Liver (tissue), 3 donors: ENCODE results near the gene TATDN3.

Source experiments
- ATF3 ChIP-seq: IDR thresholded peaks from 2 replicates; pipeline ENCODE4 v1.6.1; 2016; ENCODE audit warnings: antibody characterized with exemption
- SP1 ChIP-seq: IDR thresholded peaks from 2 replicates; pipeline ENCODE4 v1.6.1; 2018; ENCODE audit warnings: antibody characterized with exemption, mild to moderate bottlenecking
- TF ChIP-seq, protein P1 (sequence below): IDR thresholded peaks from 2 replicates; pipeline ENCODE4 v1.6.1; 2016; ENCODE audit warnings: antibody characterized with exemption
- TF ChIP-seq, protein P2 (sequence below): fragments of 150-350 bp; IDR thresholded peaks from 2 replicates; pipeline ENCODE4 v1.5.1; 2017; ENCODE audit warnings: improper control_type of control experiment, low read depth, low read length; ENCODE audit not compliant: missing input control
- donor health status: healthy.
- donor health status: healthy.

DNA sequence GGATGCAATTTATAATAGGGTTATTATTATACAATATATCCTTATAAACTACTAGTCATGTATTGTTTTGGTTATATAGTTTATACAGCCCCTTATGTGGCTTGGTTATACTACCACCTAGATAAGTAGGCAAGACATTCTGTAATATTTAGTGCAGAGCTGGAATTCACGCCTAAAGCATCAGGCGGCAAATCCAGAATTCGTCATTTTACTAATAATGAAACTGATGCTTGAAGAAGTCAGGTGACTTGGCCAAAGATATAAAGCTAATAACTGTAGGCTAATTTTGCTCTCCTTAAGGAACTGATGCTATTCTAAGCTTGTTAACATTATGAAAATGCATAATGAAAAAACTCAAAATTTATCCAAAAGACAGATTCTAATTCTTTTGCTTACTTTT is 10.9 kb upstream of the TATDN3 start:
- TF ChIP-seq, protein P1, sequence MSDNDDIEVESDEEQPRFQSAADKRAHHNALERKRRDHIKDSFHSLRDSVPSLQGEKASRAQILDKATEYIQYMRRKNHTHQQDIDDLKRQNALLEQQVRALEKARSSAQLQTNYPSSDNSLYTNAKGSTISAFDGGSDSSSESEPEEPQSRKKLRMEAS: no peak
- TF ChIP-seq SP1 (no peak), ATF3 (no peak)
- TF ChIP-seq, protein P2, sequence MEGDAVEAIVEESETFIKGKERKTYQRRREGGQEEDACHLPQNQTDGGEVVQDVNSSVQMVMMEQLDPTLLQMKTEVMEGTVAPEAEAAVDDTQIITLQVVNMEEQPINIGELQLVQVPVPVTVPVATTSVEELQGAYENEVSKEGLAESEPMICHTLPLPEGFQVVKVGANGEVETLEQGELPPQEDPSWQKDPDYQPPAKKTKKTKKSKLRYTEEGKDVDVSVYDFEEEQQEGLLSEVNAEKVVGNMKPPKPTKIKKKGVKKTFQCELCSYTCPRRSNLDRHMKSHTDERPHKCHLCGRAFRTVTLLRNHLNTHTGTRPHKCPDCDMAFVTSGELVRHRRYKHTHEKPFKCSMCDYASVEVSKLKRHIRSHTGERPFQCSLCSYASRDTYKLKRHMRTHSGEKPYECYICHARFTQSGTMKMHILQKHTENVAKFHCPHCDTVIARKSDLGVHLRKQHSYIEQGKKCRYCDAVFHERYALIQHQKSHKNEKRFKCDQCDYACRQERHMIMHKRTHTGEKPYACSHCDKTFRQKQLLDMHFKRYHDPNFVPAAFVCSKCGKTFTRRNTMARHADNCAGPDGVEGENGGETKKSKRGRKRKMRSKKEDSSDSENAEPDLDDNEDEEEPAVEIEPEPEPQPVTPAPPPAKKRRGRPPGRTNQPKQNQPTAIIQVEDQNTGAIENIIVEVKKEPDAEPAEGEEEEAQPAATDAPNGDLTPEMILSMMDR: no peak
